HG03025 (cell line): ENCODE data around the gene NBAS.

Experiments
- ATAC-seq: cut with Tn5 transposase; IDR thresholded peaks from one replicate; pipeline ENCODE4 v1.9.1; 2021; ENCODE audit warnings: mild to moderate bottlenecking, moderate library complexity; ENCODE audit not compliant: unreplicated experiment, low FRiP score

NBAS gene

DNA sequence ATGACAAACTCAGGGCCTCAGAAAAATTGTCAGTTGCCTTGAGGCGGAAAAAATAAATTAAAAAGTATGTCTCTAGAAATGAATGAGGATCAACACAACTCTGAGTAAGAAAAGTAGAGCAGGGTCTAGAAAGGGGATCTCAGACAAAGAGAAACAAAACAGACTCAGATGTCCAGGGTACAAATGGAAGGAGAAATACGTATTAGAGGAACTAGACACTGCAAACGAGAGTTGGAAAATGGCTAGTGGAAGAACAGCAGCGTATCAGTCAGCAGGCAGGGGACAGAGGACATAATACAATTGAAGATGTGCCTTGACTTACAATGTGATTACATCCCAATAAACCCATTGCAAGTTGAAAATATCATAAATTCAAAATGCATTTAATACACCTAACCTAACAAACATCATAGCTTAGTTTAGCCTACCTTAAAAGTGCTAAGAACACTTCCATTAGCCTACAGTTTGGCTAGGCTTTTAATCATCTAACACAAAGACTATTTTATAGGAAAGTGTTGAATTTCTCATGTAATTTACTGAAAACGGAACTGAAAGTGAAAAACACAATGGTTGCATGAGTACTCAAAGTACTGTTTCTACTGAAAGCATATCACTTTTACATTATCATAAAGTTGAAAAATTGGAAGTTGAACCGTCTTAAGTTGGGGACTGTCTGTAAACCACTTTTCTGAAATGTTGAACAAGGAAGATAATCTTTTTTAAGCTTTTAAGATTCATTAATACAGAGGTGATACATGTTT is 182.8 kb downstream of the NBAS start:
- peak; percentile 77 for ATAC-seq

- ATAC-seq: no peak
Measured at GRCh38 chr2:15377202-15377601, 183.9 kb downstream of the NBAS start.

DNA sequence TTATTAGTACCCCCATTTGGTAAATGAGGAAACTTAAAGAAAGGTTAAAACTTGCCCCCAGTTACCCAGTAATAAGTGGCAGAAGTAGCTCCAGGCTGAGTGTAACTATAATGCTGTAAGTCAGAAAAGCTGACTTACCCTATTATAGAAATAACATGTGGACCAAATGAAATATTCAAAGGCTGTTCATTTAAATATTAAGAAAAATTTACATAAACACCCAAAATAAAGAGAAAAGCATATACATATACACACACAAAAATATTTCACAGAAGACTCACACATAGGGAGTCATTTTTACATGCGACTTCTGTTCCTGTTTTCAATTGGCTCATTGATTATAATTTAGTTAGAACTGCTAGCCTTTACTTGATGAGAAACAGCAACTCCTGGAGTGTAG is 189.1 kb downstream of the NBAS start:
- ATAC-seq: no peak

GRCh38 chr2:15369129-15369528 is 192.0 kb downstream of the NBAS start:
- ATAC-seq: no peak

GRCh38 chr2:15367715-15368114 is 193.4 kb downstream of the NBAS start:
- ATAC-seq: no peak

- ATAC-seq: no peak
Measured at GRCh38 chr2:15367205-15367604, 193.9 kb downstream of the NBAS start.

DNA sequence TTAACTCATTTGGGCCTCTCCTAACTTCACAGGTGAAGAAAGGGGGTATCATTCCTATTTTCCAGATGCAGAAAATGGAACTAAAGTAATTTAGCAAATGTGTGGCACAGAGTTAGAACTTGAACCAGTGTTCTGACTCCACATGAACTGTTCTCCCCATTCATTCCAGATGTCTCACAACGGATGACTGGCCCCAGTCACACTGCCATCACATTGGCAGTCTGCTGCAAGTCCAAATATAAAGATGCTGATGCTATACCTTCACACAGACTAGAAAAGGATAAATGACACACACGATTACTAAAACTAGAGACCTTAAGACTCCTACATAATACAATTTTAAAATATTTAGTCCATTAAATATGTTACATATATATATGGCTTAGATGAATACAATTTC is 195.7 kb downstream of the NBAS start:
- no peak for ATAC-seq

GRCh38 chr2:15364561-15364960 is 196.6 kb downstream of the NBAS start:
- ATAC-seq: no peak

- no peak for ATAC-seq
Measured at GRCh38 chr2:15363734-15364133, 197.4 kb downstream of the NBAS start.

- ATAC-seq: no peak
Measured at GRCh38 chr2:15363142-15363541, 198.0 kb downstream of the NBAS start.

GRCh38 chr2:15359716-15360531 is 201.2 kb downstream of the NBAS start:
- ATAC-seq: no peak

DNA sequence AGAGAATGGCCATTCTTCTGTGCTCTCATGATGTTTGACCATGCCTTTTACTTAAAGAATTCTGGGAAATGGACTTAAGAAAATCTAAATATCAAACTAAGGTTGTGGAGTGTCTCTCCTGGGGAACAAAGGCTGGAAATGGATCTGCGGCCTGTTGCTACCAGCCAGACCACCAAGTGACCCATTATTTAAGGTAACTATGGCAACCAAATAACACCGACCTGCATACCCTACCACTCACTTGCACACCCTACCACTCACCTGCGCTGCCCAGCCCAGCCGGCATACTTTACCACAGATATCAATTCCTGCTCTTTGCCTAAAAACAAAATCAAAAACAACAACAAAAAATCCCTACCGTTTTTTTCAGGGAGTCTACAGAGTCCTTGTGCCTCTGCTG is 203.2 kb downstream of the NBAS start:
- ATAC-seq: no peak

DNA sequence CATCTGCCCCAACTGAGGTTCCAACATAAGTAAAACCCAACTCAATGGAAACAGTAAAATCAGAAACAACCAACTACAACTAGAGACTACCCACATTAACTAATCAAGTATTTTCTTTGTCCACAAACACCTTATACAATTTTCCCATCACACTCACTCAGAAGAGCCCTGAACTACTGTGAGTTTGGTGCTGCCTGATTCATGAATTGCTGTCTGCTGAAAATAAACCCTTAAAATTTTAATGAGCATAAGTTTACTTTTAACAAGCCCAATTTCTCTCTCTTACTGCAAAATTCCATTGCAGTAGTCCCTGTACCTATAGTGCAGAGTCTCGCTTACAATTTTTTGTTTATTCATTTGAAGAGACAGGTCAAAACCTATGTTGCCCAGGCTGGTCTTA is 203.9 kb downstream of the NBAS start:
- no peak for ATAC-seq

DNA sequence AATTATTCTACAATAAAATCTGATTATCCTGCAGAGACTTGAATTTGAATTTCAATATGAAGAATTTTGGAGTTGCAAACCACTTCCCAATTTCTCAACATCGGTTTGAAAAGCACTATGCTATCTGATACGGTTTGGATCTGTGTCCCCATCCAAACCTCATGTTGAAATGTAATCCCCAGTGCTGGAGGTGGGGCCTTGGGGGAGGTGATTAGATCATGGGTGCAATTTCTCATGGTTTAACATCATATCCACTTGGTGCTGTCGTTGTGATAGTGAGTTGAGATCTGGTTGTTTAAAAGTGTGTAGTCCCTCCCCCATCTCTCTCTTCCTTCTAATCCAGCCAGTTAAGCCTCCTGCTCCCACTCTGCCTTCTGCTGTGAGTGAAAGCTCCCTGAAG is 205.7 kb downstream of the NBAS start:
- no peak for ATAC-seq

- ATAC-seq: no peak
Measured at GRCh38 chr2:15354596-15355366, 206.4 kb downstream of the NBAS start.

DNA sequence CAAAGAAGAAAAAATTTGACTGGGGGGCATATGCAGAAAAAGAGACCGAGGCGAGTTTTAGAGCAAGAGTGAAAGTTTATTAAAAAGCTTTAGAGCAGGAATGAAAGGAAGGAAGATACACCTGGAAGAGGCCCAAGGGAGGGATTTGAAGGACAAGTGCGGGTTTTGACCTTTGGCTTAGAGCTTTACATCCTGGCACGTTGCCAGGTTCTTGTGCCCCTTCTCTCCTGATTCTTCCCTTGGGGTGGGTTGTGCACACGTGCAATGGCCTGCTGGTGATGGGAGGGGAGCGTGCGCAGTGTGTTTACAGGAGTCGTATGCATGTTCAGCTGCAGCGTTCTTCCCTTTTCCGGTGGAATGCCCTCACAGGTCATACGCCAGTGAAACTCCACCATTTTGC is 208.8 kb downstream of the NBAS start:
- no peak for ATAC-seq

- ATAC-seq: no peak
Measured at GRCh38 chr2:15348636-15349035, 212.5 kb downstream of the NBAS start.

DNA sequence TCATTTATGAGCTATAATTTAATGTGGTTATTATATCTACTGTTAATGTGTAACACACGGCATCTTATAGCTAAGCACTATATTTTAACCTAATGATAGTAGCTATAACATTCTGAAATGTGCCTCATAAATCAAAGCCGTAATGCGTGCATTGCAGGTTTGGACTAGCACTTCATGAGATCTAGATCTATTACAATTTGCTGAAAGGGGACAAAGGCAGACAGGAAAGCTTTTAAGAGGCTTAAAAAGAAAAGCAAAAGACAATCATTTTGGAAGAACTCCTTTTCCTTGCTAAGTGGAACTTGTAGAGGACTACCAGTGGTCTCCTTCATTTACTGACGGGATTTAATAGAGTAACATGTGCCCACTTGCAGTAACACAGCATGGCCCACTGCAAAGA is 213.1 kb downstream of the NBAS start:
- no peak for ATAC-seq

GRCh38 chr2:15346624-15347023 is 214.5 kb downstream of the NBAS start:
- ATAC-seq: no peak

DNA sequence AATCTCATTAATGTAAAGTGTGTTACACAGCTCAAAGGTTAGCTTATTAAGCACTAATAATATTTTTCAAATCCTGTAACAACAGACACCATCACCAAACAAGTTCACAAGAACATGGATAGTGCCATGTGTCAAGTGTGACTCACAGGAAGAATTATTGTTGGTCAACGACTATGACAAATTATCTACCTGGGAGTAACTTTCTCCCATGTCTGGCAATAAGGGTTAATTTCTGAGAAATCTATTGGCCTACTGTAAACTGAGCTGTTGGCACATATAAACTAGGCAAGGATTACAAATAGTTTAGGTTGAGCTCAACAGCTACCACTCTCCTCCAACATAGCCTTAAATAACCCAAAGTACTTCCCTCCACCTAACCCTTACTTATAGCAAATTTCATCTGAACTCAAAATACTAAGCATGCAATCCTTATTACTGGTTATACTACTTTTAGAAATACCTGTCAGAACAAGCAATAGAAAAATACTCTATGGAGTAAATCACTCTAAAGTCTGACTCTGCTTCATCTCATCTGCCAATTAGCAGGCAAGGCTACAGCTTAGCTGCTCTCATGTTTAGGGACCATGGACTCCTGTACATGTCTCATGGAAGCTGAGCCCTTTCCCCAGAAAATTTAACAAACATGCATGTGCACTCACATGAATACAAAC is 223.0 kb downstream of the NBAS start:
- no peak for ATAC-seq
